Smooth muscle cell (in vitro differentiated cells): Measurements from ENCODE around the gene KLC4. TPM values are rescaled to one million over a fixed set of nuclear protein-coding genes. Genes with fewer than 3 reads are reported as not detected.
"Not testable (repeated sequence)": the region's sequence is repeated elsewhere in the genome, so short reads cannot be mapped to it uniquely, and the experiment has no call there.

ENCODE experiments used
- DNase-seq: peaks from one replicate; lab custom pipeline; 2025; ENCODE audit not compliant: unreplicated experiment; lab: John Stamatoyannopoulos, UW
- H2AFZ ChIP-seq: fragments of 200-600 bp; sonication (generic); 2 replicates; pipeline ENCODE4 v1.6.0; 2016; ENCODE audit warnings: antibody characterized with exemption, low read depth, mild to moderate bottlenecking
- H3F3A ChIP-seq: fragments of 200-600 bp; sonication (generic); 2 replicates; pipeline ENCODE4 v1.6.0; 2017; ENCODE audit warnings: antibody characterized with exemption, low read depth
- H3K27ac ChIP-seq: fragments of 200-600 bp; sonication (generic); 2 replicates; pipeline ENCODE4 v1.5.1; 2016; ENCODE audit warnings: low read depth, mild to moderate bottlenecking
- H3K27me3 ChIP-seq: fragments of 200-600 bp; sonication (generic); 2 replicates; pipeline ENCODE4 v1.6.1; 2016; ENCODE audit warnings: low read depth, mild to moderate bottlenecking
- H3K36me3 ChIP-seq: fragments of 200-600 bp; sonication (generic); 2 replicates; pipeline ENCODE4 v1.5.1; 2016; ENCODE audit warnings: low read depth
- H3K4me1 ChIP-seq: fragments of 200-600 bp; sonication (generic); 2 replicates; pipeline ENCODE4 v1.5.1; 2016; ENCODE audit warnings: low read depth
- H3K4me2 ChIP-seq: fragments of 200-600 bp; sonication (generic); 2 replicates; pipeline ENCODE4 v1.6.0; 2016; ENCODE audit warnings: mild to moderate bottlenecking
- H3K4me3 ChIP-seq: fragments of 200-600 bp; sonication (generic); 2 replicates; pipeline ENCODE4 v1.5.1; 2016; ENCODE audit warnings: mild to moderate bottlenecking
- H3K79me2 ChIP-seq: fragments of 200-600 bp; sonication (generic); 2 replicates; pipeline ENCODE4 v1.6.0; 2016; ENCODE audit warnings: low read depth, mild to moderate bottlenecking
- H3K9ac ChIP-seq: fragments of 200-600 bp; sonication (generic); 2 replicates; pipeline ENCODE4 v1.6.0; 2016; ENCODE audit warnings: low read depth
- H3K9me3 ChIP-seq: fragments of 200-600 bp; sonication (generic); replicated peaks from 2 replicates; pipeline ENCODE4 v1.5.1; 2016; ENCODE audit warnings: low read depth
- H4K20me1 ChIP-seq: fragments of 200-600 bp; sonication (generic); 2 replicates; pipeline ENCODE4 v1.6.0; 2016; ENCODE audit warnings: low read depth
- CTCF ChIP-seq: fragments of 200-600 bp; sonication (generic); IDR thresholded peaks from 2 replicates; pipeline ENCODE4 v1.5.1; 2017; ENCODE audit warnings: borderline replicate concordance, mild to moderate bottlenecking, antibody characterized with exemption; ENCODE audit not compliant: insufficient read depth, poor library complexity, severe bottlenecking
- WGBS: methylation state at CpG from one replicate; pipeline ENCODE4 v1.1.7; 2016; ENCODE audit warnings: low lambda C conversion rate; 5-methylcytosine and 5-hydroxymethylcytosine counted together
- polyA plus RNA-seq: library from polyadenylated mRNA; unstranded; fragments of >200 nt; fragmentation: Nextera tagmentation; extraction: Ambion mirVana; gene quantifications from 2 replicates; pipeline ENCODE4 v1.2.1, GENCODE V29; 2016
- total RNA-seq: library from RNA; depleted of rRNA; stranded (reverse); fragments of >200 nt; gene quantifications from 2 replicates; pipeline ENCODE4 v1.2.3, GENCODE V29; 2014

The KLC4 gene
- total and polyA plus RNA-seq, 2 experiments from 2014 or later = 20.0 to 25.7 TPM

- Histone ChIP-seq H3K9ac (no peak overlapping the region), H3K79me2 (peaks cover 100% of the 10 kb centered on the region), H3K4me3 (no peak overlapping the region), H3K4me2 (no peak overlapping the region), H3F3A (peaks cover 4% of the 10 kb centered on the region), H3K27ac (peak overlapping the region; percentile 21), H3K9me3 (no peaks in the 10 kb centered on the region), H3K27me3 (no peaks in the 10 kb centered on the region), H4K20me1 (peaks cover 98% of the 10 kb centered on the region), H3K36me3 (no peaks in the 10 kb centered on the region), H2AFZ (no peak overlapping the region), H3K4me1 (peaks cover 12% of the 10 kb centered on the region)
- no peak for DNase-seq
- WGBS = 90% methylated on average over 12 of the region's 12 CpGs
- TF ChIP-seq CTCF = no peak
Observed at GRCh38 chr6:43107344-43108062, 48.1 kb downstream of the KLC4 start.

GRCh38 chr6:43113431-43114260 is 54.2 kb downstream of the KLC4 start:
- Histone ChIP-seq H3K4me1 (peaks cover 38% of the 10 kb centered on the region), H3K4me3 (no peak overlapping the region), H3K9ac (peak overlapping the region; percentile 92), H3K27ac (peak overlapping the region; percentile 100), H4K20me1 (peaks cover 42% of the 10 kb centered on the region), H3K27me3 (no peaks in the 10 kb centered on the region), H3F3A (peaks cover 48% of the 10 kb centered on the region), H3K4me2 (peak overlapping the region; percentile 75), H2AFZ (no peak overlapping the region), H3K36me3 (no peaks in the 10 kb centered on the region), H3K79me2 (peaks cover 95% of the 10 kb centered on the region), H3K9me3 (no peaks in the 10 kb centered on the region)
- 36% methylated on average over 8 of the region's 12 CpGs for WGBS
- no peak for DNase-seq
- no peak for TF ChIP-seq CTCF

GRCh38 chr6:43115365-43115764 is 55.9 kb downstream of the KLC4 start:
- 32% methylated on average over 6 of the region's 6 CpGs for WGBS
- no peak for TF ChIP-seq CTCF

GRCh38 chr6:43117466-43117865 is 58.0 kb downstream of the KLC4 start:
- H4K20me1 ChIP-seq, H3K9me3 ChIP-seq, H2AFZ ChIP-seq, H3K4me3 ChIP-seq, H3K27me3 ChIP-seq, H3K36me3 ChIP-seq, DNase-seq: not testable (repeated sequence)
- H3K4me1 ChIP-seq = peaks cover 66% of the 10 kb centered on the region
- peak overlapping the region; percentile 69 for H3K9ac ChIP-seq
- peak overlapping the region; percentile 100 for H3K27ac ChIP-seq
- H3F3A ChIP-seq = peaks cover 72% of the 10 kb centered on the region
- 82% methylated on average over 8 of the region's 8 CpGs for WGBS
- H3K4me2 ChIP-seq = peak overlapping the region; percentile 75
- H3K79me2 ChIP-seq = peaks cover 84% of the 10 kb centered on the region

More at GRCh38 chr6:43115365-43115764, 55.9 kb downstream of the KLC4 start:
- no peaks in the 10 kb centered on the region for H3K9me3 ChIP-seq
- H4K20me1 ChIP-seq = peaks cover 26% of the 10 kb centered on the region
- H3K9ac ChIP-seq = peak overlapping the region; percentile 39
- H3K27me3 ChIP-seq = no peaks in the 10 kb centered on the region
- peaks cover 95% of the 10 kb centered on the region for H3K79me2 ChIP-seq
- peak overlapping the region; percentile 75 for H3K4me2 ChIP-seq
- H3K4me3 ChIP-seq = no peak overlapping the region
- no peaks in the 10 kb centered on the region for H3K36me3 ChIP-seq
- H2AFZ ChIP-seq = no peak overlapping the region
- H3K4me1 ChIP-seq = peaks cover 48% of the 10 kb centered on the region
- DNase-seq = no peak
- peak overlapping the region; percentile 100 for H3K27ac ChIP-seq
- peaks cover 61% of the 10 kb centered on the region for H3F3A ChIP-seq
